ENCODE results near the gene GALNTL6. TPM values are rescaled to one million over a fixed set of nuclear protein-coding genes. Genes with fewer than 3 reads are reported as not detected.

Gene GALNTL6
- total and polyA plus RNA-seq, 2 experiments from 2014 or later = 0.38 to 0.40 TPM

GRCh38 chr4:172942840-172943239, 1129.6 kb downstream of the GALNTL6 start:
- H3K4me3 ChIP-seq = no peak overlapping the region
- H3K9me2 ChIP-seq (ENCODE audit: insufficient read depth) = peaks cover 10% of the 10 kb centered on the region
- Mint-ChIP-seq H3K36me3 (ENCODE audit: low read depth) (no peaks in the 10 kb centered on the region), H3K4me1 (peaks cover 7% of the 10 kb centered on the region), H3K9me3 (no peaks in the 10 kb centered on the region), H3K4me3 (no peak overlapping the region), H3K27me3 (ENCODE audit: insufficient read depth, low read depth, poor library complexity) (no peaks in the 10 kb centered on the region), H3K27ac (no peak overlapping the region)
- no peaks in the 10 kb centered on the region for H3K27me3 ChIP-seq (ENCODE audit: insufficient read depth)
- H3K79me2 ChIP-seq (replicated peaks; ENCODE audit: insufficient read depth) = no peaks in the 10 kb centered on the region
- H3K36me3 ChIP-seq (ENCODE audit: insufficient read depth) = no peaks in the 10 kb centered on the region
- no peak overlapping the region for H3K4me2 ChIP-seq
- H2AFZ ChIP-seq = no peak overlapping the region
- H4K20me1 ChIP-seq (replicated peaks; ENCODE audit: insufficient read depth) = no peaks in the 10 kb centered on the region
- 0 out of 2 replicates have a peak, but pooled peaks cover 3% of the 10 kb centered on the region for H3K4me1 ChIP-seq (ENCODE audit: insufficient read depth)
- no peak for DNase-seq (ENCODE audit: low spot score)
- ATAC-seq = no peak
- no peak overlapping the region for H3K27ac ChIP-seq (ENCODE audit: low read depth)
- no peaks in the 10 kb centered on the region for H3F3A ChIP-seq (replicated peaks; ENCODE audit: low read depth)
- TF ChIP-seq POLR2AphosphoS5 (IDR thresholded peaks at IDR 0.05; ENCODE audit: low read depth) (no peak), JUNB (IDR thresholded peaks at IDR 0.05; ENCODE audit: unreplicated experiment) (no peak), ZNF114 (CRISPR knock-in tag; IDR thresholded peaks at IDR 0.05) (no peak), EZH2 (IDR thresholded peaks at IDR 0.05; ENCODE audit: low read depth, unreplicated experiment) (no peak), CREB1 (CRISPR knock-in tag; IDR thresholded peaks at IDR 0.05; ENCODE audit: low read depth) (no peak), NANOG (IDR thresholded peaks at IDR 0.05; ENCODE audit: borderline replicate concordance) (no peak)
- TF ChIP-seq, protein P1, sequence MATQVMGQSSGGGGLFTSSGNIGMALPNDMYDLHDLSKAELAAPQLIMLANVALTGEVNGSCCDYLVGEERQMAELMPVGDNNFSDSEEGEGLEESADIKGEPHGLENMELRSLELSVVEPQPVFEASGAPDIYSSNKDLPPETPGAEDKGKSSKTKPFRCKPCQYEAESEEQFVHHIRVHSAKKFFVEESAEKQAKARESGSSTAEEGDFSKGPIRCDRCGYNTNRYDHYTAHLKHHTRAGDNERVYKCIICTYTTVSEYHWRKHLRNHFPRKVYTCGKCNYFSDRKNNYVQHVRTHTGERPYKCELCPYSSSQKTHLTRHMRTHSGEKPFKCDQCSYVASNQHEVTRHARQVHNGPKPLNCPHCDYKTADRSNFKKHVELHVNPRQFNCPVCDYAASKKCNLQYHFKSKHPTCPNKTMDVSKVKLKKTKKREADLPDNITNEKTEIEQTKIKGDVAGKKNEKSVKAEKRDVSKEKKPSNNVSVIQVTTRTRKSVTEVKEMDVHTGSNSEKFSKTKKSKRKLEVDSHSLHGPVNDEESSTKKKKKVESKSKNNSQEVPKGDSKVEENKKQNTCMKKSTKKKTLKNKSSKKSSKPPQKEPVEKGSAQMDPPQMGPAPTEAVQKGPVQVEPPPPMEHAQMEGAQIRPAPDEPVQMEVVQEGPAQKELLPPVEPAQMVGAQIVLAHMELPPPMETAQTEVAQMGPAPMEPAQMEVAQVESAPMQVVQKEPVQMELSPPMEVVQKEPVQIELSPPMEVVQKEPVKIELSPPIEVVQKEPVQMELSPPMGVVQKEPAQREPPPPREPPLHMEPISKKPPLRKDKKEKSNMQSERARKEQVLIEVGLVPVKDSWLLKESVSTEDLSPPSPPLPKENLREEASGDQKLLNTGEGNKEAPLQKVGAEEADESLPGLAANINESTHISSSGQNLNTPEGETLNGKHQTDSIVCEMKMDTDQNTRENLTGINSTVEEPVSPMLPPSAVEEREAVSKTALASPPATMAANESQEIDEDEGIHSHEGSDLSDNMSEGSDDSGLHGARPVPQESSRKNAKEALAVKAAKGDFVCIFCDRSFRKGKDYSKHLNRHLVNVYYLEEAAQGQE (IDR thresholded peaks at IDR 0.05; ENCODE audit: unreplicated experiment) = no peak
- TF ChIP-seq, protein P2, sequence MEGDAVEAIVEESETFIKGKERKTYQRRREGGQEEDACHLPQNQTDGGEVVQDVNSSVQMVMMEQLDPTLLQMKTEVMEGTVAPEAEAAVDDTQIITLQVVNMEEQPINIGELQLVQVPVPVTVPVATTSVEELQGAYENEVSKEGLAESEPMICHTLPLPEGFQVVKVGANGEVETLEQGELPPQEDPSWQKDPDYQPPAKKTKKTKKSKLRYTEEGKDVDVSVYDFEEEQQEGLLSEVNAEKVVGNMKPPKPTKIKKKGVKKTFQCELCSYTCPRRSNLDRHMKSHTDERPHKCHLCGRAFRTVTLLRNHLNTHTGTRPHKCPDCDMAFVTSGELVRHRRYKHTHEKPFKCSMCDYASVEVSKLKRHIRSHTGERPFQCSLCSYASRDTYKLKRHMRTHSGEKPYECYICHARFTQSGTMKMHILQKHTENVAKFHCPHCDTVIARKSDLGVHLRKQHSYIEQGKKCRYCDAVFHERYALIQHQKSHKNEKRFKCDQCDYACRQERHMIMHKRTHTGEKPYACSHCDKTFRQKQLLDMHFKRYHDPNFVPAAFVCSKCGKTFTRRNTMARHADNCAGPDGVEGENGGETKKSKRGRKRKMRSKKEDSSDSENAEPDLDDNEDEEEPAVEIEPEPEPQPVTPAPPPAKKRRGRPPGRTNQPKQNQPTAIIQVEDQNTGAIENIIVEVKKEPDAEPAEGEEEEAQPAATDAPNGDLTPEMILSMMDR (conservative IDR thresholded peaks at IDR 0.05; ENCODE audit: low read depth in 2 of 2) = no peak

DNA sequence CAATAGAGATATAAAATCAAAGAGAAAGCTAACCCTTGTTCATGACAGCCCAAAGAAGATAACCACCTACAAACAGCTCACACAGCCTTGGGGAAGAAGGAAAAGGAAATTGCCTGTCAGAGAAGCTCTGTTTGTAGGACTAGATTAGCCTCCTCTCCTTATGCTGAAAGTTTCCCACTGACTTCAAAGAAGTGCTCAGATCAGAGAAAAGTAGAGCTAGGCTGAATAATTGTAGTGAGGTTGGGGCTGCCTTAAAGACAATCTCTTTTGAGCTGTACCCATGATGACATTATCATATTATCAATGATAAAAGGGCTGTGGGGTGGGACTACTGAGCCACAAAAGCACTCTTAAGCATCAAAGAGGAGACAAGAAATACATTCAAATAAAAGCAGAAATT, 1132.4 kb downstream of the GALNTL6 start:
- Histone ChIP-seq H4K20me1 (replicated peaks; ENCODE audit: insufficient read depth) (no peaks in the 10 kb centered on the region), H3K9me2 (ENCODE audit: insufficient read depth) (peaks cover 10% of the 10 kb centered on the region), H3K79me2 (replicated peaks; ENCODE audit: insufficient read depth) (no peaks in the 10 kb centered on the region), H3K36me3 (ENCODE audit: insufficient read depth) (no peaks in the 10 kb centered on the region), H3K4me1 (ENCODE audit: insufficient read depth) (0 out of 2 replicates have a peak, but pooled peaks cover 3% of the 10 kb centered on the region), H3K27ac (ENCODE audit: low read depth) (no peak overlapping the region), H3F3A (replicated peaks; ENCODE audit: low read depth) (no peaks in the 10 kb centered on the region), H3K4me2 (no peak overlapping the region), H3K27me3 (ENCODE audit: insufficient read depth) (no peaks in the 10 kb centered on the region), H2AFZ (no peak overlapping the region), H3K4me3 (no peak overlapping the region)
- Mint-ChIP-seq H3K27ac (no peak overlapping the region), H3K36me3 (ENCODE audit: low read depth) (no peaks in the 10 kb centered on the region), H3K4me3 (no peak overlapping the region), H3K27me3 (ENCODE audit: insufficient read depth, low read depth, poor library complexity) (no peaks in the 10 kb centered on the region), H3K4me1 (peaks cover 5% of the 10 kb centered on the region), H3K9me3 (no peaks in the 10 kb centered on the region)
- DNase-seq (ENCODE audit: low spot score) = no peak
- ATAC-seq = no peak
- no peak for TF ChIP-seq POLR2AphosphoS5 (IDR thresholded peaks at IDR 0.05; ENCODE audit: low read depth)
- TF ChIP-seq, protein P1 (IDR thresholded peaks at IDR 0.05; ENCODE audit: unreplicated experiment) = no peak
- no peak for TF ChIP-seq EZH2phosphoT487 (IDR thresholded peaks at IDR 0.05; ENCODE audit: unreplicated experiment)
- TF ChIP-seq, protein P2 (conservative IDR thresholded peaks at IDR 0.05; ENCODE audit: low read depth in 2 of 2) = no peak
